Neural progenitor cell (in vitro differentiated cells): ENCODE data around the gene RNF39. TPM values are rescaled to one million over a fixed set of nuclear protein-coding genes. Genes with fewer than 3 reads are reported as not detected.
"Not testable (repeated sequence)": the region's sequence is repeated elsewhere in the genome, so short reads cannot be mapped to it uniquely, and the experiment has no call there.

Experiments used
- DNase-seq: peaks from one replicate; pipeline ENCODE4 v3.0.0-alpha.2; 2016; ENCODE audit warnings: low spot score
- H2AFZ ChIP-seq: fragments of 200-600 bp; sonication (generic); replicated peaks from 2 replicates; pipeline ENCODE4 v1.6.1; 2016; ENCODE audit warnings: antibody characterized with exemption
- H3F3A ChIP-seq: fragments of 200-600 bp; sonication (generic); 2 replicates; pipeline ENCODE4 v1.6.1; 2016; ENCODE audit warnings: antibody characterized with exemption, low read depth
- H3K27ac ChIP-seq: fragments of 200-600 bp; sonication (generic); 2 replicates; pipeline ENCODE4 v1.5.1; 2016; ENCODE audit warnings: mild to moderate bottlenecking
- H3K27me3 ChIP-seq: fragments of 200-600 bp; sonication (generic); 2 replicates; pipeline ENCODE4 v1.6.1; 2016; ENCODE audit warnings: mild to moderate bottlenecking, moderate library complexity
- H3K36me3 ChIP-seq: fragments of 200-600 bp; sonication (generic); 2 replicates; pipeline ENCODE4 v1.5.1; 2016
- H3K4me1 ChIP-seq: fragments of 200-600 bp; sonication (generic); 2 replicates; pipeline ENCODE4 v1.6.1; 2016; ENCODE audit warnings: mixed run types
- H3K4me2 ChIP-seq: fragments of 200-600 bp; sonication (generic); 2 replicates; pipeline ENCODE4 v1.6.1; 2016
- H3K4me3 ChIP-seq: fragments of 200-600 bp; sonication (generic); 2 replicates; pipeline ENCODE4 v1.5.1; 2016
- H3K79me2 ChIP-seq: fragments of 200-600 bp; sonication (generic); 2 replicates; pipeline ENCODE4 v1.6.1; 2016; ENCODE audit warnings: low read depth
- H3K9ac ChIP-seq: fragments of 200-600 bp; sonication (generic); 2 replicates; pipeline ENCODE4 v1.6.1; 2016
- H3K9me3 ChIP-seq: fragments of 200-600 bp; sonication (generic); 2 replicates; pipeline ENCODE4 v1.5.1; 2016; ENCODE audit warnings: low read depth
- H4K20me1 ChIP-seq: fragments of 200-600 bp; sonication (generic); 2 replicates; pipeline ENCODE4 v1.6.1; 2016; ENCODE audit warnings: low read depth
- H3K27ac Mint-ChIP-seq: 3 replicates; pipeline ENCODE4 v1.8.0; 2021; ENCODE audit warnings: mixed read lengths
- H3K27me3 Mint-ChIP-seq: 2 replicates; pipeline ENCODE4 v1.8.0; 2022; ENCODE audit warnings: low read depth, mild to moderate bottlenecking, inconsistent platforms, moderate library complexity, mixed read lengths; ENCODE audit not compliant: insufficient read depth
- H3K36me3 Mint-ChIP-seq: 3 replicates; pipeline ENCODE4 v1.8.0; 2021; ENCODE audit warnings: mixed read lengths
- H3K4me1 Mint-ChIP-seq: 3 replicates; pipeline ENCODE4 v1.8.0; 2021; ENCODE audit warnings: mixed read lengths
- H3K4me3 Mint-ChIP-seq: 3 replicates; pipeline ENCODE4 v1.8.0; 2021; ENCODE audit warnings: mild to moderate bottlenecking, moderate library complexity, mixed read lengths
- H3K9me3 Mint-ChIP-seq: 3 replicates; pipeline ENCODE4 v1.8.0; 2020; ENCODE audit warnings: mixed read lengths
- EZH2 ChIP-seq: fragments of 200-600 bp; sonication (generic); IDR thresholded peaks from 2 replicates; pipeline ENCODE4 v1.6.1; 2017; ENCODE audit warnings: antibody characterized with exemption, mild to moderate bottlenecking, moderate library complexity
- EZH2phosphoT487 ChIP-seq: fragments of 200-600 bp; sonication (generic); IDR thresholded peaks from 2 replicates; pipeline ENCODE4 v1.6.1; 2017; ENCODE audit warnings: antibody characterized with exemption
- total RNA-seq: library from RNA; depleted of rRNA; stranded (reverse); fragments of >200 nt; gene quantifications from 2 replicates; pipeline ENCODE4 v1.2.3, GENCODE V29; 2015; ENCODE audit warnings: low replicate concordance
- TF ChIP-seq, protein P1 (sequence below): fragments of 200-600 bp; sonication (generic); IDR thresholded peaks from 2 replicates; pipeline ENCODE4 v1.5.1; 2017; ENCODE audit warnings: antibody characterized with exemption, mild to moderate bottlenecking

Gene RNF39
- total RNA-seq, result not detected in 2 replicates

DNA sequence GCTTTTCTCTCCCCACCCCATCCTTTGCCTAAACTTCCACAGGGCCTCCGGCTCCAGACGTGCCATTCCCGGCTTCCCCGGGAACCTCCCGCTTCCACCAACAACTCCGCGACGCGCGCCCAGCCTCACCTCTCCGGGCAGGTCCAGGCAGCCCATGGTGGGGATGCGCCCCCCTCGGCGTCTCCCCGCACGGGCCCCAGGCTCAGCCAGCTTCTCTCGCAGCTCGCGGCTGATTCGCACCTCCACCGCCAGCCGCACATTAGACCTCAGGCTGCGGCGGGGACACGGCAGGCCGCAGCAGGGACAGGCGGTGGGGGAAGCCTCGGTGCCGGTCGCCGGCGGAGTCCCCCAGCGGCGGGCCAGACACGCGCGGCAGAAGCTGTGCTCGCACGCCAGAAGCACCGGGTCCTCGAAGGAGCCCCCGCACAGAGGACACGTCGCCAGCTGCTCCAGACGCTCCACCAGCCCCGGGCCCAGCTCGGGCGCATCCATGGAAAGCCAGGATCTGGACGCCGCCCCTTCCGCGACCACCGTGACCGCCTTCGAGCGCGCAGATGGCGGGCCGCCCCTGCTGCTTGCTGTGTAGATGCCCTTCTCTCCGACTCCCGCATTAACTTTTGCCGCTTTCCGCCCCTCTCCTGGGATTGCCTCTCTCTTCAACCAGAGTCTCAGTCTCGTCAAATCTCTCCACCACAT, at the start of gene RNF39:
RNF39 (minus strand) TSS at position 676 of the 696 bp plus-strand sequence; CDS start at position 492, 184 bp downstream.
- no peak within 1 kb of the TSS for H3K27ac ChIP-seq
- Mint-ChIP-seq H3K27me3 (peaks cover 69% of the 10 kb centered on the region), H3K36me3 (peaks cover 9% of the 10 kb centered on the region), H3K4me3 (peak within 1 kb of the TSS; percentile 80), H3K4me1 (peaks cover 17% of the 10 kb centered on the region), H3K9me3 (peaks cover 8% of the 10 kb centered on the region), H3K27ac (no peak within 1 kb of the TSS)
- no peaks in the 10 kb centered on the region for H3K9me3 ChIP-seq
- TF ChIP-seq EZH2phosphoT487 (peak; percentile 89), EZH2 (peak; percentile 93)
- TF ChIP-seq, protein P1, sequence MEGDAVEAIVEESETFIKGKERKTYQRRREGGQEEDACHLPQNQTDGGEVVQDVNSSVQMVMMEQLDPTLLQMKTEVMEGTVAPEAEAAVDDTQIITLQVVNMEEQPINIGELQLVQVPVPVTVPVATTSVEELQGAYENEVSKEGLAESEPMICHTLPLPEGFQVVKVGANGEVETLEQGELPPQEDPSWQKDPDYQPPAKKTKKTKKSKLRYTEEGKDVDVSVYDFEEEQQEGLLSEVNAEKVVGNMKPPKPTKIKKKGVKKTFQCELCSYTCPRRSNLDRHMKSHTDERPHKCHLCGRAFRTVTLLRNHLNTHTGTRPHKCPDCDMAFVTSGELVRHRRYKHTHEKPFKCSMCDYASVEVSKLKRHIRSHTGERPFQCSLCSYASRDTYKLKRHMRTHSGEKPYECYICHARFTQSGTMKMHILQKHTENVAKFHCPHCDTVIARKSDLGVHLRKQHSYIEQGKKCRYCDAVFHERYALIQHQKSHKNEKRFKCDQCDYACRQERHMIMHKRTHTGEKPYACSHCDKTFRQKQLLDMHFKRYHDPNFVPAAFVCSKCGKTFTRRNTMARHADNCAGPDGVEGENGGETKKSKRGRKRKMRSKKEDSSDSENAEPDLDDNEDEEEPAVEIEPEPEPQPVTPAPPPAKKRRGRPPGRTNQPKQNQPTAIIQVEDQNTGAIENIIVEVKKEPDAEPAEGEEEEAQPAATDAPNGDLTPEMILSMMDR, result no peak
- peak within 1 kb of the TSS; percentile 61 for H3K4me3 ChIP-seq
- H3F3A ChIP-seq, result peaks cover 12% of the 10 kb centered on the region
- no peaks in the 10 kb centered on the region for H4K20me1 ChIP-seq
- peak; percentile 44 for DNase-seq
- H3K9ac ChIP-seq, result no peak within 1 kb of the TSS
- H3K4me2 ChIP-seq, result peak within 1 kb of the TSS; percentile 96
- no peaks in the 10 kb centered on the region for H3K79me2 ChIP-seq
- peaks cover 100% of the 10 kb centered on the region for H3K27me3 ChIP-seq
- H3K36me3 ChIP-seq, result no peaks in the 10 kb centered on the region
- peak within 1 kb of the TSS; percentile 91 for H2AFZ ChIP-seq
- H3K4me1 ChIP-seq, result peaks cover 17% of the 10 kb centered on the region

DNA sequence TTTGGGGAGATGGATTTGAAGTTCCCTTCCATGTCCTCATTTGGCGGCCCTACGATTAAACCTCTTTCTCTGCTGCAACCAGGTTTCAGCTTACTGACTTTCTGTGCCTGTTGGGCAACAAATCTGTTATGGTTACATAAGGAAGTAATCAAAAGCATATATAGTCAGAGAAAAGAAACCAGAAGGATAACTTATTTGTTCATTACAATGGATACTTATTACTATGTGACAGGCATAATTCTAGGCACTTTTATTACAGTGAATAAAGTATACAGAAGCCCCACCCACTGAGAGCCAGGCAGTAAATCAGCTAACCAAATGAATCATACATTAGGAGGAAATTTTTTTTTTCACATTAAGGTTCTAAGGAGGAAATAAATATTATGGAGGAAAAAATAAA, 46.9 kb upstream of the RNF39 start:
- Histone ChIP-seq H3K4me1 (no peaks in the 10 kb centered on the region), H3K4me3 (no peak overlapping the region), H3K9ac (no peak overlapping the region), H4K20me1 (no peaks in the 10 kb centered on the region), H2AFZ (no peak overlapping the region), H3K27ac (no peak overlapping the region), H3K27me3 (peaks cover 64% of the 10 kb centered on the region), H3K36me3 (no peaks in the 10 kb centered on the region), H3K4me2 (no peak overlapping the region), H3F3A (no peaks in the 10 kb centered on the region), H3K79me2 (no peaks in the 10 kb centered on the region), H3K9me3 (no peaks in the 10 kb centered on the region)
- H3K36me3 Mint-ChIP-seq, result no peaks in the 10 kb centered on the region
- H3K9me3 Mint-ChIP-seq, result no peaks in the 10 kb centered on the region
- TF ChIP-seq, protein P1, result no peak
- no peak for TF ChIP-seq EZH2phosphoT487
- TF ChIP-seq EZH2, result no peak
- H3K27ac Mint-ChIP-seq, result no peak overlapping the region
- H3K4me1 Mint-ChIP-seq, result peaks cover 4% of the 10 kb centered on the region
- no peak overlapping the region for H3K4me3 Mint-ChIP-seq
- DNase-seq, result no peak
- peaks cover 31% of the 10 kb centered on the region for H3K27me3 Mint-ChIP-seq

GRCh38 chr6:30121446-30122366, 46.1 kb upstream of the RNF39 start:
- Histone ChIP-seq H3K4me2 (no peak overlapping the region), H3K27ac (no peak overlapping the region), H4K20me1 (no peaks in the 10 kb centered on the region), H3K27me3 (peaks cover 60% of the 10 kb centered on the region), H2AFZ (no peak overlapping the region), H3K9me3 (no peaks in the 10 kb centered on the region), H3K4me1 (no peaks in the 10 kb centered on the region), H3K36me3 (no peaks in the 10 kb centered on the region), H3K9ac (no peak overlapping the region), H3K79me2 (no peaks in the 10 kb centered on the region), H3K4me3 (no peak overlapping the region), H3F3A (no peaks in the 10 kb centered on the region)
- H3K4me1 Mint-ChIP-seq, result no peaks in the 10 kb centered on the region
- peaks cover 23% of the 10 kb centered on the region for H3K27me3 Mint-ChIP-seq
- H3K9me3 Mint-ChIP-seq, result no peaks in the 10 kb centered on the region
- DNase-seq, result no peak
- no peak overlapping the region for H3K4me3 Mint-ChIP-seq
- H3K36me3 Mint-ChIP-seq, result no peaks in the 10 kb centered on the region
- TF ChIP-seq EZH2phosphoT487, result no peak
- TF ChIP-seq EZH2, result no peak
- TF ChIP-seq, protein P1, result no peak
- no peak overlapping the region for H3K27ac Mint-ChIP-seq

GRCh38 chr6:30118691-30119090, 43.1 kb upstream of the RNF39 start:
- not testable (repeated sequence) for H4K20me1 ChIP-seq, H3K27me3 Mint-ChIP-seq, H3K36me3 ChIP-seq, H3K9ac ChIP-seq, H3K4me3 Mint-ChIP-seq, H3K4me3 ChIP-seq, H2AFZ ChIP-seq, H3K36me3 Mint-ChIP-seq, H3K79me2 ChIP-seq, H3K9me3 ChIP-seq, H3K27ac Mint-ChIP-seq, H3K4me2 ChIP-seq, H3K4me1 Mint-ChIP-seq, DNase-seq, H3K27ac ChIP-seq, H3F3A ChIP-seq, H3K9me3 Mint-ChIP-seq, H3K4me1 ChIP-seq
- peaks cover 60% of the 10 kb centered on the region for H3K27me3 ChIP-seq
